HCT116 (cell line): Measurements from ENCODE around the gene ENOSF1. TPM values are rescaled to one million over a fixed set of nuclear protein-coding genes. Genes with fewer than 3 reads are reported as not detected.

ENCODE experiments used
- ATAC-seq: fragments of 200-7000 bp; cut with Tn5 transposase; 2 replicates; pipeline ENCODE4 v1.9.1; 2020; ENCODE audit warnings: mild to moderate bottlenecking, moderate library complexity
- BruUV-seq: library from RNA; stranded (reverse); fragments of 400-500 nt; replicated peaks from 2 replicates; lab custom pipeline; 2021; lab: Mats Ljungman, UMichigan
- CTCF ChIA-PET: fragments of 300-600 bp; sonication (Branson Sonifier 250); formaldehyde crosslinking; loops from one replicate; lab custom pipeline; 2021; ENCODE audit warnings: antibody characterized with exemption; lab: Charles Lee
- POLR2A ChIA-PET: fragments of 300-600, 350-600 bp; sonication (Branson Sonifier 250); formaldehyde crosslinking; loops from one replicate; lab custom pipeline; 2021; ENCODE audit warnings: antibody characterized with exemption; lab: Charles Lee
- RAD21 ChIA-PET, 2 experiments: fragments of 300-600 bp; sonication (Branson Sonifier 250); formaldehyde crosslinking; loops; one replicate each; lab custom pipeline; 2023; ENCODE audit warnings: low total read pairs in 2 of 2; ENCODE audit not compliant: uncharacterized antibody in 2 of 2, unreplicated experiment in 2 of 2, low non-redundant PET in 1 of 2; lab: Charles Lee
- DNase-seq: peaks from one replicate; pipeline ENCODE4 v3.0.0-alpha.2; 2010; ENCODE audit warnings: low read depth, low spot score
- H2AFZ ChIP-seq: fragments of 200-600 bp; shearing (Covaris generic), sonication (generic); 2 replicates; pipeline ENCODE4 v1.6.1; 2017; ENCODE audit warnings: low read depth, mixed run types, mixed read lengths, antibody characterized with exemption, low read length; ENCODE audit not compliant: poor library complexity, severe bottlenecking
- H3K27ac ChIP-seq: 2 replicates; pipeline ENCODE4 v1.5.1; 2012; ENCODE audit warnings: low read depth, low read length
- H3K27me3 ChIP-seq: fragments of 200-600 bp; sonication (generic); 2 replicates; pipeline ENCODE4 v1.6.1; 2016; ENCODE audit warnings: mixed run types, low read length, mixed read lengths; ENCODE audit not compliant: insufficient read depth
- H3K36me3 ChIP-seq, 2 experiments: fragments of 200-500 bp in 1 of 2; fragments of 200-600 bp in 1 of 2; sonication (Bioruptor generic) in 1 of 2; sonication (generic) in 1 of 2; 2 replicates each; pipeline versions ENCODE4 v1.5.1 to v1.6.1; 2014 to 2016; ENCODE audit warnings: low read length in 2 of 2, inconsistent platforms in 1 of 2, mixed read lengths in 1 of 2, mixed run types in 1 of 2; ENCODE audit not compliant: insufficient read depth in 2 of 2, control insufficient read depth in 1 of 2
- H3K4me1 ChIP-seq, 2 experiments: fragments of 200-600 bp in 1 of 2; sonication (generic) in 1 of 2; 2 replicates each; pipeline versions ENCODE4 v1.5.1 to v1.6.1; 2012 to 2017; ENCODE audit warnings: low read length in 2 of 2, inconsistent platforms in 1 of 2, mild to moderate bottlenecking in 1 of 2, mixed read lengths in 1 of 2, mixed run types in 1 of 2, moderate library complexity in 1 of 2; ENCODE audit not compliant: insufficient read depth in 2 of 2, control insufficient read depth in 1 of 2
- H3K4me2 ChIP-seq: fragments of 200-600 bp; sonication (generic); 2 replicates; pipeline ENCODE4 v1.6.1; 2017; ENCODE audit warnings: mixed run types, low read length, mixed read lengths
- H3K4me3 ChIP-seq, 2 experiments: fragments of 200-600 bp in 1 of 2; sonication (generic) in 1 of 2; replicated peaks in 1 of 2; 2 replicates each; pipeline ENCODE4 v1.5.1; 2011 to 2016; ENCODE audit warnings: low read length in 2 of 2, control low read depth in 1 of 2, low read depth in 1 of 2, mild to moderate bottlenecking in 1 of 2, mixed read lengths in 1 of 2, mixed run types in 1 of 2
- H3K79me2 ChIP-seq: fragments of 200-600 bp; sonication (generic); 2 replicates; pipeline ENCODE4 v1.6.1; 2017; ENCODE audit warnings: mild to moderate bottlenecking, mixed run types, low read length, moderate library complexity, mixed read lengths; ENCODE audit not compliant: insufficient read depth
- H3K9ac ChIP-seq: fragments of 200-600 bp; sonication (generic); 2 replicates; pipeline ENCODE4 v1.6.1; 2016; ENCODE audit warnings: low read length, mixed read lengths
- H3K9me2 ChIP-seq: fragments of 200-600 bp; sonication (generic), shearing (Covaris generic); 2 replicates; pipeline ENCODE4 v1.6.1; 2017; ENCODE audit warnings: mixed run types, mild to moderate bottlenecking, moderate library complexity; ENCODE audit not compliant: insufficient read depth
- H3K9me3 ChIP-seq, 2 experiments: fragments of 200-500 bp in 1 of 2; fragments of 200-600 bp in 1 of 2; sonication (Bioruptor generic) in 1 of 2; sonication (generic) in 1 of 2; 2 replicates each; pipeline ENCODE4 v1.6.1; 2014 to 2017; ENCODE audit warnings: low read length in 2 of 2, mixed read lengths in 2 of 2, inconsistent platforms in 1 of 2, low read depth in 1 of 2, mild to moderate bottlenecking in 1 of 2, mixed run types in 1 of 2, moderate library complexity in 1 of 2; ENCODE audit not compliant: control insufficient read depth in 1 of 2, insufficient read depth in 1 of 2
- H4K20me1 ChIP-seq: fragments of 200-600 bp; sonication (generic), shearing (Covaris generic); 2 replicates; pipeline ENCODE4 v1.6.1; 2017; ENCODE audit warnings: mixed run types, mild to moderate bottlenecking, moderate library complexity; ENCODE audit not compliant: insufficient read depth
- FOSL1 ChIP-seq: IDR thresholded peaks from 2 replicates; pipeline ENCODE4 v1.6.1; 2012; ENCODE audit warnings: low read depth
- POLR2AphosphoS5 ChIP-seq: IDR thresholded peaks from 2 replicates; pipeline ENCODE4 v1.6.1; 2011; ENCODE audit warnings: mild to moderate bottlenecking, low read depth, low read length, moderate library complexity
- SRF ChIP-seq: IDR thresholded peaks from 2 replicates; pipeline ENCODE4 v1.6.1; 2012; ENCODE audit warnings: low read depth
- ZBTB33 ChIP-seq: IDR thresholded peaks from 2 replicates; pipeline ENCODE4 v1.6.1; 2011; ENCODE audit warnings: mild to moderate bottlenecking, low read length, moderate library complexity; ENCODE audit not compliant: insufficient replicate concordance; ENCODE audit errors: extremely low read depth
- ZNF274 ChIP-seq: fragments of 200-500 bp; sonication (Bioruptor generic); IDR thresholded peaks from 2 replicates; pipeline ENCODE4 v1.6.1; 2014; ENCODE audit warnings: mild to moderate bottlenecking, low read depth, low read length, inconsistent platforms
- intact Hi-C: fragments of 100-400 bp; cut with micrococcal nuclease; formaldehyde crosslinking; loops from 2 replicates; pipeline ENCODE4 v1.10.0; 2022
- total RNA-seq: library from RNA; stranded (reverse); gene quantifications from one replicate; pipeline ENCODE4 v1.2.1, GENCODE V29; 2021; ENCODE audit not compliant: unreplicated experiment
- TF ChIP-seq, protein P1 (sequence below): IDR thresholded peaks from 2 replicates; pipeline ENCODE4 v1.6.1; 2012
- TF ChIP-seq, protein P2 (sequence below), 3 experiments: fragments of 200-600 bp in 1 of 3; sonication (generic) in 1 of 3; IDR thresholded peaks in 2 of 3; conservative IDR thresholded peaks in 1 of 3; 2 replicates each; pipeline ENCODE4 v1.5.1; 2012 to 2017; ENCODE audit warnings: low read depth in 2 of 3, low read length in 2 of 3, antibody characterized with exemption in 1 of 3, borderline replicate concordance in 1 of 3, control low read depth in 1 of 3, mild to moderate bottlenecking in 1 of 3, mixed read lengths in 1 of 3, mixed run types in 1 of 3, moderate library complexity in 1 of 3; ENCODE audit not compliant: insufficient read depth in 1 of 3
- TF ChIP-seq, protein P3 (sequence below): IDR thresholded peaks from 2 replicates; pipeline ENCODE4 v1.6.1; 2012; ENCODE audit warnings: low read depth

The ENOSF1 gene
- total RNA-seq, 1 experiment from 2014 or later, result 90.0 TPM

GRCh38 chr18:692824-693223, 19.6 kb downstream of the ENOSF1 start:
- Histone ChIP-seq H3K79me2 (peaks cover 15% of the 10 kb centered on the region), H3K9ac (no peak overlapping the region), H3K36me3 (peaks cover 7 to 35% of the 10 kb centered on the region in 2 experiments; a peak in 2 of 4 replicates), H4K20me1 (no peaks in the 10 kb centered on the region), H3K27ac (no peak overlapping the region), H3K9me3 (no peaks in the 10 kb centered on the region), H3K4me2 (no peak overlapping the region), H3K4me1 (peaks cover 0 to under 1% of the 10 kb centered on the region in 2 experiments; a peak in 1 of 4 replicates), H3K27me3 (no peaks in the 10 kb centered on the region), H2AFZ (no peak overlapping the region), H3K9me2 (no peaks in the 10 kb centered on the region), H3K4me3 (no peak overlapping the region)
- TF ChIP-seq POLR2AphosphoS5, result no peak
- TF ChIP-seq, protein P1, sequence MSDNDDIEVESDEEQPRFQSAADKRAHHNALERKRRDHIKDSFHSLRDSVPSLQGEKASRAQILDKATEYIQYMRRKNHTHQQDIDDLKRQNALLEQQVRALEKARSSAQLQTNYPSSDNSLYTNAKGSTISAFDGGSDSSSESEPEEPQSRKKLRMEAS, result no peak
- TF ChIP-seq ZNF274, result no peak
- no peak for TF ChIP-seq SRF
- TF ChIP-seq, protein P2, sequence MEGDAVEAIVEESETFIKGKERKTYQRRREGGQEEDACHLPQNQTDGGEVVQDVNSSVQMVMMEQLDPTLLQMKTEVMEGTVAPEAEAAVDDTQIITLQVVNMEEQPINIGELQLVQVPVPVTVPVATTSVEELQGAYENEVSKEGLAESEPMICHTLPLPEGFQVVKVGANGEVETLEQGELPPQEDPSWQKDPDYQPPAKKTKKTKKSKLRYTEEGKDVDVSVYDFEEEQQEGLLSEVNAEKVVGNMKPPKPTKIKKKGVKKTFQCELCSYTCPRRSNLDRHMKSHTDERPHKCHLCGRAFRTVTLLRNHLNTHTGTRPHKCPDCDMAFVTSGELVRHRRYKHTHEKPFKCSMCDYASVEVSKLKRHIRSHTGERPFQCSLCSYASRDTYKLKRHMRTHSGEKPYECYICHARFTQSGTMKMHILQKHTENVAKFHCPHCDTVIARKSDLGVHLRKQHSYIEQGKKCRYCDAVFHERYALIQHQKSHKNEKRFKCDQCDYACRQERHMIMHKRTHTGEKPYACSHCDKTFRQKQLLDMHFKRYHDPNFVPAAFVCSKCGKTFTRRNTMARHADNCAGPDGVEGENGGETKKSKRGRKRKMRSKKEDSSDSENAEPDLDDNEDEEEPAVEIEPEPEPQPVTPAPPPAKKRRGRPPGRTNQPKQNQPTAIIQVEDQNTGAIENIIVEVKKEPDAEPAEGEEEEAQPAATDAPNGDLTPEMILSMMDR (IDR thresholded peaks at IDR 0.05 in 2 of 3, conservative IDR thresholded peaks at IDR 0.05 in 1 of 3; ENCODE audit: borderline replicate concordance in 1 of 3, insufficient read depth in 1 of 3, low read depth in 2 of 3, low read length in 2 of 3), result no peak
- no peak for ATAC-seq
- no peak for DNase-seq
- intact Hi-C loops, result no loop called here
- ChIA-PET POLR2A (interaction anchor here (0.5 kb wide), 1 partner anchor 353 kb away, joined by 3 read pairs; no protein-coding TSS in a partner anchor), RAD21 (no interaction called here), CTCF (no interaction called here)
- TSS peak; percentile 29 for BruUV-seq

DNA sequence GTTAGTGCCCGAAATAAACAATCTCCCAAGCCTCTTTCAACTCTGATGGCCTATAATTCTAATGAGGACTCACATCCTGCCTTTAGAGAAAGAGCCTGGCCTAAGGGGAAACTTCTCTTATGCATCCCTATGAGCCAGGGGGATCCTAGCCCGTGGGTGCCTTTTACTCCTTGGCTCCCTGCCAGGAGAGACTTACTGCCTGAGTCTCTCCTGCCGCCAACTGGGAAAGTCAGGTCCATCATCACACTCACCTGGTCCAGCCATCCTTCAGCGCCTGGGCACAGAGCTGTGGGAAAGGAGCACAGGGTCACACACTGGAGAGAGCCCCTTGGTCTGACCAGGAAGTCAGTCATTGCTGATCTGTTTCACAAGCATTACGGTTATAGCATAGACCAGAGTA, 24.1 kb downstream of the ENOSF1 start:
- Histone ChIP-seq H3K9me2 (no peaks in the 10 kb centered on the region), H3K4me2 (no peak overlapping the region), H3K9ac (no peak overlapping the region), H3K4me3 (no peak overlapping the region), H3K79me2 (no peaks in the 10 kb centered on the region), H3K36me3 (peaks cover 4 to 20% of the 10 kb centered on the region in 2 experiments; a peak in 3 of 4 replicates), H3K27ac (no peak overlapping the region), H3K27me3 (no peaks in the 10 kb centered on the region), H3K9me3 (no peaks in the 10 kb centered on the region), H2AFZ (no peak overlapping the region), H4K20me1 (no peaks in the 10 kb centered on the region), H3K4me1 (no peaks in the 10 kb centered on the region)
- no peak for ATAC-seq
- TF ChIP-seq, protein P3, sequence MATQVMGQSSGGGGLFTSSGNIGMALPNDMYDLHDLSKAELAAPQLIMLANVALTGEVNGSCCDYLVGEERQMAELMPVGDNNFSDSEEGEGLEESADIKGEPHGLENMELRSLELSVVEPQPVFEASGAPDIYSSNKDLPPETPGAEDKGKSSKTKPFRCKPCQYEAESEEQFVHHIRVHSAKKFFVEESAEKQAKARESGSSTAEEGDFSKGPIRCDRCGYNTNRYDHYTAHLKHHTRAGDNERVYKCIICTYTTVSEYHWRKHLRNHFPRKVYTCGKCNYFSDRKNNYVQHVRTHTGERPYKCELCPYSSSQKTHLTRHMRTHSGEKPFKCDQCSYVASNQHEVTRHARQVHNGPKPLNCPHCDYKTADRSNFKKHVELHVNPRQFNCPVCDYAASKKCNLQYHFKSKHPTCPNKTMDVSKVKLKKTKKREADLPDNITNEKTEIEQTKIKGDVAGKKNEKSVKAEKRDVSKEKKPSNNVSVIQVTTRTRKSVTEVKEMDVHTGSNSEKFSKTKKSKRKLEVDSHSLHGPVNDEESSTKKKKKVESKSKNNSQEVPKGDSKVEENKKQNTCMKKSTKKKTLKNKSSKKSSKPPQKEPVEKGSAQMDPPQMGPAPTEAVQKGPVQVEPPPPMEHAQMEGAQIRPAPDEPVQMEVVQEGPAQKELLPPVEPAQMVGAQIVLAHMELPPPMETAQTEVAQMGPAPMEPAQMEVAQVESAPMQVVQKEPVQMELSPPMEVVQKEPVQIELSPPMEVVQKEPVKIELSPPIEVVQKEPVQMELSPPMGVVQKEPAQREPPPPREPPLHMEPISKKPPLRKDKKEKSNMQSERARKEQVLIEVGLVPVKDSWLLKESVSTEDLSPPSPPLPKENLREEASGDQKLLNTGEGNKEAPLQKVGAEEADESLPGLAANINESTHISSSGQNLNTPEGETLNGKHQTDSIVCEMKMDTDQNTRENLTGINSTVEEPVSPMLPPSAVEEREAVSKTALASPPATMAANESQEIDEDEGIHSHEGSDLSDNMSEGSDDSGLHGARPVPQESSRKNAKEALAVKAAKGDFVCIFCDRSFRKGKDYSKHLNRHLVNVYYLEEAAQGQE, result no peak
- no peak for TF ChIP-seq FOSL1
- no peak for TF ChIP-seq ZBTB33
- ChIA-PET POLR2A (no interaction called here), CTCF (no interaction called here), RAD21 (no interaction called here)
- intact Hi-C loops, result no loop called here
- BruUV-seq, result no TSS peak
- DNase-seq, result no peak
